A549 (cell line): ENCODE data around the gene KRTAP4-3.

Source experiments
- EP300 ChIP-seq, 2 experiments: fragments of >200 bp; sonication (Bioruptor Twin); formaldehyde crosslinking; IDR thresholded peaks; 2 replicates in 1 of 2; 3 replicates in 1 of 2; pipeline ENCODE4 v1.6.1; 2016 to 2017
- POLR2A ChIP-seq: IDR thresholded peaks from 2 replicates; pipeline ENCODE4 v1.6.1; 2012; ENCODE audit warnings: mild to moderate bottlenecking, low read length
- TF ChIP-seq, protein P1 (sequence below): IDR thresholded peaks from 2 replicates; pipeline ENCODE4 v1.6.1; 2012
- TF ChIP-seq, protein P2 (sequence below): fragments of 200-600 bp; sonication (generic); IDR thresholded peaks from 2 replicates; pipeline ENCODE4 v1.6.1; 2016; ENCODE audit warnings: antibody characterized with exemption, mild to moderate bottlenecking, moderate library complexity

GRCh38 chr17:41118721-41119120 lies 49.3 kb downstream of the KRTAP4-3 start:
- TF ChIP-seq, protein P1, sequence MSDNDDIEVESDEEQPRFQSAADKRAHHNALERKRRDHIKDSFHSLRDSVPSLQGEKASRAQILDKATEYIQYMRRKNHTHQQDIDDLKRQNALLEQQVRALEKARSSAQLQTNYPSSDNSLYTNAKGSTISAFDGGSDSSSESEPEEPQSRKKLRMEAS: no peak
- TF ChIP-seq, protein P2, sequence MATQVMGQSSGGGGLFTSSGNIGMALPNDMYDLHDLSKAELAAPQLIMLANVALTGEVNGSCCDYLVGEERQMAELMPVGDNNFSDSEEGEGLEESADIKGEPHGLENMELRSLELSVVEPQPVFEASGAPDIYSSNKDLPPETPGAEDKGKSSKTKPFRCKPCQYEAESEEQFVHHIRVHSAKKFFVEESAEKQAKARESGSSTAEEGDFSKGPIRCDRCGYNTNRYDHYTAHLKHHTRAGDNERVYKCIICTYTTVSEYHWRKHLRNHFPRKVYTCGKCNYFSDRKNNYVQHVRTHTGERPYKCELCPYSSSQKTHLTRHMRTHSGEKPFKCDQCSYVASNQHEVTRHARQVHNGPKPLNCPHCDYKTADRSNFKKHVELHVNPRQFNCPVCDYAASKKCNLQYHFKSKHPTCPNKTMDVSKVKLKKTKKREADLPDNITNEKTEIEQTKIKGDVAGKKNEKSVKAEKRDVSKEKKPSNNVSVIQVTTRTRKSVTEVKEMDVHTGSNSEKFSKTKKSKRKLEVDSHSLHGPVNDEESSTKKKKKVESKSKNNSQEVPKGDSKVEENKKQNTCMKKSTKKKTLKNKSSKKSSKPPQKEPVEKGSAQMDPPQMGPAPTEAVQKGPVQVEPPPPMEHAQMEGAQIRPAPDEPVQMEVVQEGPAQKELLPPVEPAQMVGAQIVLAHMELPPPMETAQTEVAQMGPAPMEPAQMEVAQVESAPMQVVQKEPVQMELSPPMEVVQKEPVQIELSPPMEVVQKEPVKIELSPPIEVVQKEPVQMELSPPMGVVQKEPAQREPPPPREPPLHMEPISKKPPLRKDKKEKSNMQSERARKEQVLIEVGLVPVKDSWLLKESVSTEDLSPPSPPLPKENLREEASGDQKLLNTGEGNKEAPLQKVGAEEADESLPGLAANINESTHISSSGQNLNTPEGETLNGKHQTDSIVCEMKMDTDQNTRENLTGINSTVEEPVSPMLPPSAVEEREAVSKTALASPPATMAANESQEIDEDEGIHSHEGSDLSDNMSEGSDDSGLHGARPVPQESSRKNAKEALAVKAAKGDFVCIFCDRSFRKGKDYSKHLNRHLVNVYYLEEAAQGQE: no peak
- no peak for TF ChIP-seq EP300 (IDR thresholded peaks at IDR 0.05)
- TF ChIP-seq POLR2A: no peak
